HG02943 (cell line): ENCODE measurements around the gene KRTAP16-1.

ENCODE experiments used
- ATAC-seq: cut with Tn5 transposase; IDR thresholded peaks from one replicate; pipeline ENCODE4 v1.9.1; 2021; ENCODE audit warnings: mild to moderate bottlenecking, low read depth, moderate library complexity; ENCODE audit not compliant: unreplicated experiment

Gene KRTAP16-1

DNA sequence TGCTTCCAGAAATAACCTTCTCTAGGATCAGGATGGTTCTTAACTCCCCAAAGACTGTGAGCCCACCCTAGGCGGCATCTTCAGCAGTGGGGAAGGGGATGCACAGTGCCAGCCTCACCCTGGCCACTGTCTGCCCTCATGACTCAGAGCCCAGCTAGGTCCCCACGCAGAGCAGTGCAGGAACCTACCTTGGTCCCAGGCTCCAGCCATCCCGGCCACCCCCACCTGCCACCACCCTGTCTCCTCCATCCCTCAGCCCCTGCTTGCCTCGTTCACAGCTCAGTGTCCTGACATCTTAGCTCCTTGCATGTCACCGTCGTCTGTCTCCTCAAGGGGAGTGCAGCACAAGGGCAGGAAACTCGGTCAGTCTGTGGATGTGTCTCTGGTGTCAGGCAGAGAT, 22.5 kb upstream of the KRTAP16-1 start:
- no peak for ATAC-seq

DNA sequence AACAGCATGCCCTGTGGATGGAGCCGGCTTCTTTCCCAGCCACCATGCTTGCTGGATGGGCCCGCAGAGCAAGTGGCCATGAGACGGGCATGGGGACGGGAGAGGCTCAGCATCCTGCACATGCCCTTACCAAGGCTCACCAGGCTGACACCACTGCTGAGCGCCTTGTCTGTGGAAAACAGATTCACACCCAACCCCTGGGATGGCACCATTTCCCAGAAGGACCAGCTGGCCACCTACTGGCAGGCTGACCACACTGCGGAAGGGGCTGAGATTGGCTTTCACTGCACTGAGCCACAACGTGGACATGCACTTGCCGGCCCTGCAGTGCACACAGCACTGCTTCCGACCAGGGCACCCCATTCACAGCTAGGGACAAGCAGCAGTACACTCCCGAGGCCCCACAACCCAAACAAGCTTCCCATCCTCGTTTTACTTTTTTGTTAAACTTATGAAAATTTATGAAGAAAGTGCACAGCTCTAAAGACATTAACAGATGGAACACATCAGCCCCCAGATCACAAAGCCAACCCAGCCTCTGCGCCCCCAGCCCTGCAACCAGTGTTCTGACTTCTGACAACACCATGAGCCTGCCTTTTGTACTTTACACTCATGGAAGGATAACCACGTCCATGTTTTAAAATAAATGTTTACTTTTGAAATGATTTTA, 20.3 kb upstream of the KRTAP16-1 start:
- ATAC-seq: no peak

DNA sequence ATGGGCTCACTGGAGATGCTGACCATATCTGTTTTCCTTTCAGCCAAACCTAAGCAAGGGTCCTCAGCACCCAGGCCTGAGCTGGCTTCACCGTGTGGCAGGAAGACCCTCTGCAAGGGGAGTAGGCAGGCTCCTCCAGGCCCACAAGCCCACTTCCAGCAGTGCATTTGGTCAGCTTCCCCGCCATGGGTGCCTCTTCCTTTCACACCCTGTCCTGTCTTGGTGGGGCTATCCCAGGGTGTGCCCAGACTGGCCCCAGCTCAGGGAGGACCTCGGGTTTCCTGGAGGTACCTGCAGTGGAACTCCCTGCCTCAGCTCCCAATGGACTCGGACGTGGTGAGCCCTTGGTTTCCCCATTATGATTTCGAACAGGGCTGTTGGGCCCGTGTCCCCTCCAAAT, 19.1 kb upstream of the KRTAP16-1 start:
- no peak for ATAC-seq

DNA sequence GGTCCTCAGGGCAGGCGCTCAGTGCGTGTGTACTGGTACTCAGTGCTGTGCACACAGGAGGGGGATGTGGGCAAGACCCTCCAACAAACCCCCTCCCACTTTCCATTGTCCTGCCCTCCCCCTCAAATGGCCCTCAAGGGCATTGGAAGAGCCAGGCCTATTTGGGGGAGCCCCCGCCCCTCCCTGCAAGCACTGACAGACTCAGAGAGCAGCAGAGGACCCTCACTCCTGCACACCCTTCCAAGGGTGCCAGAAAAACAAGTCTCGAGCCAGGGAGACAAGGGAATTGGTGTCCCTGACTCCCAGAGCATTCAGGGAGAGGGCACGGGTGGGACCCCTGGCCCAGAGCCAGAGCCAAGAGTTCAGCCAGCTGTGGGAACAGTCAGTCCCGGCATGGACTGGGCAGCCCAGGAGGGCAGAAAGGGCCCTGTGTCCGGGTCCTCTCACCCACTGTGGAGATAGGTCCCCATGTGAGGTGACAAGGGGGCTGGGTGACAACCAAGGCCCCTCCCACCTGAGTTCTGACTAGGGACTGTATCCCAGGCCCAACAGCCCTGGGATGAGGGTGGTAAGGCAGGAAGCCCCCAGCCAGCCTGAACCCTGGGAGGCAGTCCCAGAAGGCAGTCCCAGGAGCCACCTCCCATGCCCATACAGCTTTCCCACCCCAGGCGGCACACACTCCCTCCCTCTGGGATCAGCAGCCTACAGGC, 18.5 kb upstream of the KRTAP16-1 start:
- ATAC-seq: no peak

DNA sequence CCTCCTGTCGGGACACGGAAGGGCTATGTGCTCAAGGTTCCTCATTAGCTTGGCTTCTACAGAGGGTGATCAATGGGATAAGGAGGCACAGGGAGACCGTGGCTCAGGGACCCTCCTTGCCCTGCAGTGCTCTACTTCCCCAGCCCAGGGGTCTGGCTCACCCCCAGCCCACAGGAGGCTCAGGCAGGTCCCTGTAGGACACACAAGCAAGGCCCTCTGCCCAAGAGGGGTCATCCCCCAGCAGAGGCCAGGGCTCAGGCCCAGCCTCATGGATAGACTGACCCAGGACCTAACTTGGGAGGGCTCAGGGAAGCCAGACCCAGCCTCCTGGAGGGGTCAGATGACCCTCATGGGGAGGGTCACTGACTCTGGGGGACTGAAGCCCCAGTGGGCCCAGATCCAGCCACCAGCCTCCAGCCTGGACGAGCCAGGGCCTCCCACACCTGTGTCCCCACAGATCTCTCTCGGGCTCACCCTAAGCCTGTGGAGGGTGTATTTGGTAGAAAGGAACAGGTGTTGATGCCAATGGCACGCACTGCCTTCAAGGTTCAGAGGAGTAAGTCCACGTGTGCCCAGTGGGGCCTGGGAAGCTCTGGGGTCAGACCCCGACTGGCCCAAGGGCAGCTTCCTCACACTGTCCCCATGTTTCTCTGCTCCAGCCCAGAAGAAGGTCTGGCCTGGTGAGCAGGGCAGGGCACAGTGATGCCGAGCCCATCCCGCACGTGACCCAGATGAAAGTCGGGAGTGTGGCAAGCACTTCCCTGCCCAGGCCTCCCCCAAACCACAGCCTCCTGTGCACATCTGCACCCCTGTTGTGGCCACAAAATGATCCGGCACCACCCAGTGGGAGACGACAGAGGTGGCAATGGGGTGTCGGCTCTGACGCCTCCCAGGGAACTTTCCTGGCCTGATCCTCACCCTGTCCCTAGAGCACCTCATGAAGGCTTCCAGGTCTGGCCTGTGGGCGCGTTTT, 17.4 kb upstream of the KRTAP16-1 start:
- ATAC-seq: no peak

DNA sequence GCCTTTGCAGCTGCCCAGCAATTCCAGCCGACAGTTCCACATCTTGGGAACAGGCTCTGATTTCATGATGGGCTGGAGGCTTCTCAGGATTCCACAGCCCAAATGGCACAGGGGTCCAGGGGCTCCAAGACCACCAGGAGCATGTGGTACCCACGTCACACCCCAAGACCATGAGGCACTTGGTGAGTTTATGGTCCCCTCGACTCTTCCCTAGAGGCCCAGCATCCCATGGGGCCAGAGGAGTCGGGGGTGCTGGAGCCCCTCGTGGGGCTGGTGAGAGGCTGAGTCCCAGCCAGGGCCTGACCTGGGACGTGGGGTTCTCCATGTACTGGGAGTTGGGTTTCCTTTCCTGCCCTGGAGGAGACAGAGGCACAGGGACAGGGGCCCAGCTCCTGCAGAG, 16.5 kb upstream of the KRTAP16-1 start:
- ATAC-seq: no peak

DNA sequence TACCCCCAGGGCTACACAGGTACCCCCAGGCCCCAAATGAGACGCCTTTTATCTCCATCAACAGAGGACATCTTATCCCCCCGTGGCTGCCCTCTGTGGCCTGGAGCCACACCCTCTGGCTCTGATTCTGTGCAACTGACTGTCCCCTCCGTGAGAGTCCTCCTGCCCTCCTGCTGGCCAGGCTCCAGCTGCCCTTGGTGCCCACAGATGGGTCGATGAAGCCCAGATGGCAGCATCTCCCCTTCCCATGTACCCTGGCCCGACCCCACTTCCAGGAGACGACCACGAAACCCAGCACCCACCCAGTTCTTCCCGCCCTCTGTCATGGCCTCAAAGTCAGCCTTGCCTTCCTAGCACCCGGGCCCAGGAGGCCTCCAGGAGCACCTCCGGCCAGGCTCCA, 16.0 kb upstream of the KRTAP16-1 start:
- no peak for ATAC-seq

DNA sequence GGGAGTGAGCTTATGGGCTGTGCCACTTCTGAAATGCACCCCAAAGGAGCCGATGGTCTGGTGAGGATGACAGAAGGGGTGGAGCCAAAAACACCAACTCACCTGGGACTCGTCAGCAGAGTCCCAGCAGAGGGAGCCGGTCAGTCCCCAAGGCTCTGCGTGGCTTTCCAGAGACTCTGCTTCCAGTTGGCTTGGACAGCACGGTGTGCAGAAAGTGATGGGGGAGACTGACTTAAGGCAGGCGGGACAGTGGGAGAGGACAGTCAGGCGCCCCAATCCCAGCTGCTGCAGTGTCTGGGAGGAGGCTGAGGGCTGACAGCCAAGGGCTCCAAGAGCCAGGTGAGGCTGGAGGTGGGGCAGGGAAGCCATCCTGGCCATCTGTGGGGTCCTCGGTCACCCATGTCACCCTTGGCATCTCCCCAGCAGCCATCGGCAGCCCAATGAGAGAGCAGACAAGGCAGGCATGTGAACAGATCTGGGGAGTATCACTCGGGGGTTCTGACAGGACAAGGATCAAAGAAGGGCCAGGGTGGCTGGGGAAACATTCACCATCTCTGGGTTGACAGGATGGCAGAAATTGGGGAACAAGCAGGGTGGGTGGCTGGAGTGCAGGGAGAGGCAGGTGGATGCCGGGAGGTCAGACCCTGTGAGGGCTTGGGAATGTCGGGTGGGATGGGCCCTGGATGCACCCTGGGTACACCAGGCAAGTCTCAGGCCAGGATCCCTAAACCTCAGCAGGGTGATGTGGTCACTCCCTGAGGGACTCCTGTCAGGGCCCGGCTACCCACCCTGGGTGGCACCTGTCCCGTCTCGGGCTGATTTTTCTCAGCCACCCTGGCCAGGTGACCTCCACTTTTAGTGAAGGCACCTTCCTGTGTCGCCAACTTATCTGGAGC, 15.3 kb upstream of the KRTAP16-1 start:
- ATAC-seq: no peak

DNA sequence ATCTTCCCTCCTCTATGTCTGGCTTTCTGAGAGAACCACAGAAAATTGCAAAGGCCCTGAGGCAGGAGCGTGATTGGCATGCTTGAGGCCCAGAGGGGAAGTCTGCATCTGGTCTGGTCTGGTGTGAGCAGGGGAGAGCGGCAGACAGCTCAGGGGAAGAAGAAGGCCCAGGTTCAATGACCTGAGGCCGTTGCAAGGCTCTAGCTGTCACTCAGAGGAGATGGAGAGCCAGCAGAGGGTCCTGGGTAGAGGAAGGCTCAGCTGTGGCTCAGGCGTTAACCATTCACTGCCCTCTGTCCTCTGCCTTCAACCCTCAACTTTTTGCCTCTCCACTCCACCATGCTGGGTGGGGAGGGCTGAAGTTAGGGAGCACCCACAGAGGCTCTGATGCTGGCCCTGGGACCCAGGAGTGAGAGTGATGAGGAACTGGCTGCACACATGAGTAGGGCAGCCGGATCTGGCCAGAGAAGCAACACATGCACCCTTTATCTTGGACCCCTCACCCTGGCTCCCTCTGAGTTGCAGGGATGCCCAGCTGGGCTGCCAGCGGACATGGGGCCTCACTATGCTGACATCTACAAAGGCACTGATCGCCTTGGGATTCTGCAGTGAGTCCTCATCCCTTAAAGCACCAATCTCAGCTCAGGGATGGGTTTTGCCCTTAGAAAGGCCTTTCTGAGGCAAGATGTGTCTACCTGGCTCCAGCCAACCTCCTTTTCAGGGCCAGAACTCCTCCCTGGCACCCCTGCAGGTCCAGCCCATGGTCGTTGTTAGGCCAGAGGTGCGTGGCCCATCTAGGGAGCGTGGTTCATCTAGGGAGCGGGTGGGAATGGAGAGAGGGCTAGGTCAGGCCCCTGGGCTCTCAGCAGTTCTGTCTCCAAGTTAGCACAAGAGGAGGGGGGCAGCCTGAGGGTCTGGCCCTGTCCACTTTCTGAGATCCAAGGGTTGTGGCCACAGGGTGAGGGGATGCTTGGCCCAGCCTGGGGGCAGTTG, 14.1 kb upstream of the KRTAP16-1 start:
- ATAC-seq: no peak

DNA sequence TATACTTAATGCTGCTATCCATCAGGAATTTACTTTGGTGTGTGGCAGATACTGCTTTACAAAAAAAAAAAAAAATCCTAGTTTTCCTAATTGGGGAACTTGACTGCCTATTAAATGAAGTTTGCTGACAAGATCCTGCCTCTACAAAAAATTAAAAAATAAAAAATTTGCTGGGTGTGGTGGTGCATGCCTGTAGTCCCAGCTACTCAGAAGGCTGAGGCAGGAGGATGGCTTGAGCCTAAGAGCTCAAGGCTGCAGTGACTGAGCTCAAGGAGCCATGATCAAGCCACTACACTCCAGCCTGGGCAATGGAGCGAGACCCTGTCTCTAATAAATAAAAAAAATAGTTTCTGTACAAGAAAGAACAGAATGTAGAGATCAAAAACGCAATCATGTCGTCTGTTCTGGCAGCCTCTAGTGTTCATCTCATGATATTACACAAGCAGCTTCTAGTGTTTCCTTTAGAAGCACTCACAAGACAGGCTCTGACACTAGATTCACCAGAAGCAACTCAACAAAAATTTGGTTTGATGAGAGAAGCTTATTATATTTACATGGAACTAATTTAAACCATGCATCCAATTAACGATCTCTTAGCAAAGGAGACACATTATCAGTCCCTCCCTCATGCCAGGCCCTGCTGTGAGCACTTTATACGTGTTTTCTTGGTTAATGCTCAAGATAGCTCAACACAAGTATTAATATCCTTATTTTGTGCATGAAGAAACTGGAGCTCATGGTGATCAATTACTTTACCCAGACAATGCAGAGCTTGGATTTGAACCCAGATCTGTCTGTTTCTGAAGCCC, 13.2 kb upstream of the KRTAP16-1 start:
- ATAC-seq: no peak

DNA sequence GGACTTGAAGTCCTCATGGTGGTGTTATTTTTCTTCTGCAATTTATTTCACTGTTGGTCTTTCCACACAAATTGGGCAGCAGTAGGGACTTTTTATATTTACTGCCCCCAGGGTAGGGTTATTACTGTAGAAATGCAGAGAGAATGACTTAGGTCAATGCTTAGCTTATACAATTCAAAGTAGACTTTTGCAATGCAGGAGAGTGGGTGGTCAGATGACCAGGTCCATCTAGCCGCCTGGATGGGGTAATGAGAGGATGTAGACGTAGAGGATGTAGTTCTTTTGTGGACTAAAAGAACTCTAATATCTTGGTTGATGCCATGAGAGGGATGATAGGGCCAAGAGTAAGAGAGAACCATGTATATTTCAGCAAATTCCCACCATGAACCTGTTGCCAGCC, 9.1 kb upstream of the KRTAP16-1 start:
- ATAC-seq: no peak

DNA sequence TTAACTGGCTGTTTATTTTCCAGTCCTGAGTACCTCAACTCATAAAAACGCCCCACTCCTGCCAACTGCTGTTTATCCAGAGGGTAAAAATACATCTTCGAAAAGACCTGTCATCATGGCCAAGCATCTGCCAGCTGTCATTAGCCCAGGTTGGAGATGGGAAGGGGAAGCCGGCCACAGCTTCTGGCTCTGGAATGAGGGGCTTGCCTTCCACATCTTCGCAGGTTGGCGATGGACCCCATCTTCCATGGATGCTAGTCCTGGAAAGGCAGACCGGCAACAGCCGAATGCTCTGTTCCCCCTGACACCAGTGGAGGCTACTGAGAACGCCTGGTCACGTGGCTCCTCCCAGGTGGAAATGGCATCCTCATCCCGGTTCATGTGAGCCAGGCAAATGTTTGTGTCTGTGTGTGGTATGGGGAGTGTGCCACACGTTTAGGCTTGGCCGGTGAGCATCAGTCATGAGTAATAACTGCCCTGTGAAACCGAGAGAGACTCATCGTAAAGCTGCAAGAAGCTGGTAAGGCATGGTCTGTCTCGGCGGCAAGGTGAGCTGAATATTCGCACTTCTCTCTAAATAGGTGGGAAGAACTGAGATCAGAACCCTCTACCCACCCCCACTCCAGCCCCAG, 6.8 kb upstream of the KRTAP16-1 start:
- no peak for ATAC-seq

DNA sequence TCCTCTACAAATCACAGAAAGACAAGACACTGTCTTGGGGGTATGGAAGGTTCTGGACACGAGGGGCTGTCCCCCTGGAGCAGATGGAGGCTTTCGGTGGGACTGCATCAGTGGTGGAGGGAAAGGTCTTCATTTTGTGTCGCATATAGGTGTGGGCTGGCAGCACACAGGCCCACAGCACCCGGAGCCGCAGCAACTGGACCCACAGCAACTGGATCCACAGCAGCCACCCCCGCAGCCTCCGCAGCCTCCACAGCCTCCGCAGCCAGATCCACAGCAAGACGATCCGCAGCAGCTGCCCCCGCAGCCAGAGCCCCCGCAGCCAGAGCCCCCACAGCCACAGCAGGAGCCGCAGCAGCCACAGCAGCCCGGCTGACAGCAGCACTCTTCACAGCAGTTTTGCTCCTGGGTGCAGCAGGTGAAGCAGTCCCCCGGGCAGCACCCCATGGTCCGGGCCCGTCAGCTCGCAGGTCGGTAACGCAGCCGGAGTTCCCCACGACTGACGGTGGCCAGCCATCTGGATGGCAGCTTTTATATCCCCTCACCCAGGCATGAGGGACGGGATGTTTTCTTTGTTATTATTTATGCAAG, 6.2 kb upstream of the KRTAP16-1 start, which contains the start of gene KRTAP17-1:
TSS of gene KRTAP17-1 (minus strand) at position 507 of the 591 bp plus-strand sequence. CDS start at position 447, 60 bp downstream.
- no peak for ATAC-seq

DNA sequence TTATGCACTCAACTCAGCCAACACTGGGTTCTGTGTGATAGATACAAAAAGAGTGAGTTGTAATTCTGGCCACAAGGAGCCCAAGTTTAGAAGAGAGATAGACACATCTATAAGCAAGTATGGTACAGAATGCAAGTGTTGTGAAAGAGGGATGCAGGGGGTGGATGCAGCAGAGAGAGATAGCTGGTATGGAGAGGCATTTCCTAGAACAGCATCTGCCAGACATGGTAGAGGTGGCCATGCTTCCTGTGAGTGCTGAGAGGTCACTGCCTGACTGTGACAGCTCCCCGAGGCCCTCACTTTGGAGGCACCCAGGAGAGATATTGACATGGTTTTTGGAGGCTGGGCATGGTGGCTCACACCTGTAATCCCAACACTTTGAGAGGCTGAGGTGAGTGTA, 2.0 kb upstream of the KRTAP16-1 start:
- ATAC-seq: no peak

DNA sequence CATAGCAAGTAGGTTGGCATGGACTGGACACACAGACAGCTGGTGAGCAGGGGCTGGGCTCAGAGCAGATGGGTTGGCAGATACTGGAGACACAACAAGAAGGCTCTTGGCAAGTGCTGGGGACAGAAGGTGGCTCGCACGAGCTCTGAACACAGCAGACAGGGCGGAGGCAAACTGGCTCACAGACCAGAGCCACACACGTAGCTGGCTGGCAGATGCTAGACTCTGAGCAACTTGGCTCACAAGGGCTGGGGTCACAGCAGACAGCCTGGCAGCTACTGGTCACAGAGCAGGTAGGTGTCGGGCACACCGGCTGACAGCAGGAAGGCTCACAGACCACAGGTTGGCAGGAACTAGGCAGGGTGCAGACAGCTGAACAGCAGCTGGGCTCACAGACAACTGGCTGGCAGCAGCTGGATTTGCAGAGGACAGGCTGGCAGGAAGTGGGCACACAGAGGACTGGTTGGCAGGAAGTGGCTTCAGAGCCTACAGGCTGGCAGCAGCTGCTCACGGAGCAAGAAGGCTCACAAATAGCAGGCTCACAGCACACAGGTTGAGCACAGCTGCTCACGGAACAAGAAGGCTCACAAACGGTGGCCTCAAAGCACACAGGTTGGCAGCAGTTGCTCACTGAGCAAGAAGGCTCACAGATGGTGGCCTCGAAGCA, 725 bp downstream of the KRTAP16-1 start:
- ATAC-seq: peak; percentile 64

DNA sequence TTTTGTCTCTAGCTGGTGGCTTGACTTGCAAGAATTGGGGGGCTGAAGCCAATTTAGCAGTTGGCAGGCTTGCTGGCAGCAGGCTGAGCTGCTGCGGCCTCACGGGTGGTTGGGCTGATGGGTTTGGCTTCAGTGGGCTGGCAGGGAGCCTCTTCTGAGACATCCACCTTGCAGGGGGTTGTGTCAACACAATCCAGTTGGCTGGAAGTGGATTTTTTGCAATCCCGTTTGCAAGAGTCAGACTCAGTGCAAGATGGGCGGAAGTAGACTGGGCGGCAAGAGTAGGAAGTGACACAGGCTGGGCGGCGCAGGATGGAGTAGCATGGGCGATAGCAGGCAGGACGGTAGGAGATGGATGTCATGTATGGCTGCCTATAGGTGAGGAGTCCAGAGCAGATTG, 1.5 kb downstream of the KRTAP16-1 start:
- ATAC-seq: no peak

DNA sequence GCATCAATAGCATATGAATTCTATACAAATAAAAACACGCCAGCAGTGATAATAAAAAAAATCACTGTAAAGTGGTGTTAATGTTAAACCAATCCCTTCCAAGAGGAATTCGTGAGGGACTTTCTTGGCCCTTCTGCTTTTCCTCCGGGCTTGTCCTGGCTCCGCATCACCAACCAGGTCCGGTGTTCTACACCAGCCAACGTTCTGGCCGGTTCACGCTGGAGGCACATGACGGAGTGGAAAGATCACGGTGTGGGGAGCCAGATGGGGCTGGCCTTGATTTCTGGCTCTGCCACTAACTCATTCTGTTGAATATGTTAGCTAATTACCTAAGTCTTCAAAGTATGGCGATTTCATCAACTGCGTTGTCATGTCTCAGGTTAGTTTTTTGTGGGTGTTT, 5.0 kb downstream of the KRTAP16-1 start:
- no peak for ATAC-seq
